Stomach smooth muscle (tissue), 2 donors: ENCODE results near the gene MRE11.

Source experiments
- H3K27ac ChIP-seq: one replicate; pipeline ENCODE4 v1.7.0; 2013; ENCODE audit warnings: mild to moderate bottlenecking, low read length, inconsistent platforms
- H3K27me3 ChIP-seq, 2 donors: one replicate each; pipeline ENCODE4 v1.7.0; 2013; ENCODE audit warnings: low read length in 2 of 2; ENCODE audit not compliant: insufficient read depth in 2 of 2, control insufficient read depth in 1 of 2
- H3K36me3 ChIP-seq, 2 donors: one replicate each; pipeline ENCODE4 v1.7.0; 2013; ENCODE audit warnings: low read length in 2 of 2; ENCODE audit not compliant: control insufficient read depth in 2 of 2, insufficient read depth in 2 of 2
- H3K4me1 ChIP-seq: one replicate; pipeline ENCODE4 v1.7.0; 2013; ENCODE audit warnings: low read length; ENCODE audit not compliant: control insufficient read depth, insufficient read depth
- H3K4me3 ChIP-seq, 2 donors: one replicate each; pipeline ENCODE4 v1.7.0; 2013; ENCODE audit warnings: low read length in 2 of 2
- H3K9ac ChIP-seq, 2 donors: one replicate each; pipeline ENCODE4 v1.7.0; 2013; ENCODE audit warnings: low read length in 2 of 2, mild to moderate bottlenecking in 1 of 2
- H3K9me3 ChIP-seq, 2 donors: one replicate each; pipeline ENCODE4 v1.7.0; 2013; ENCODE audit warnings: low read length in 2 of 2; ENCODE audit not compliant: control insufficient read depth in 2 of 2
- donor health status: healthy.
- donor health status: Pancreatic carcinoma.

The MRE11 gene

DNA sequence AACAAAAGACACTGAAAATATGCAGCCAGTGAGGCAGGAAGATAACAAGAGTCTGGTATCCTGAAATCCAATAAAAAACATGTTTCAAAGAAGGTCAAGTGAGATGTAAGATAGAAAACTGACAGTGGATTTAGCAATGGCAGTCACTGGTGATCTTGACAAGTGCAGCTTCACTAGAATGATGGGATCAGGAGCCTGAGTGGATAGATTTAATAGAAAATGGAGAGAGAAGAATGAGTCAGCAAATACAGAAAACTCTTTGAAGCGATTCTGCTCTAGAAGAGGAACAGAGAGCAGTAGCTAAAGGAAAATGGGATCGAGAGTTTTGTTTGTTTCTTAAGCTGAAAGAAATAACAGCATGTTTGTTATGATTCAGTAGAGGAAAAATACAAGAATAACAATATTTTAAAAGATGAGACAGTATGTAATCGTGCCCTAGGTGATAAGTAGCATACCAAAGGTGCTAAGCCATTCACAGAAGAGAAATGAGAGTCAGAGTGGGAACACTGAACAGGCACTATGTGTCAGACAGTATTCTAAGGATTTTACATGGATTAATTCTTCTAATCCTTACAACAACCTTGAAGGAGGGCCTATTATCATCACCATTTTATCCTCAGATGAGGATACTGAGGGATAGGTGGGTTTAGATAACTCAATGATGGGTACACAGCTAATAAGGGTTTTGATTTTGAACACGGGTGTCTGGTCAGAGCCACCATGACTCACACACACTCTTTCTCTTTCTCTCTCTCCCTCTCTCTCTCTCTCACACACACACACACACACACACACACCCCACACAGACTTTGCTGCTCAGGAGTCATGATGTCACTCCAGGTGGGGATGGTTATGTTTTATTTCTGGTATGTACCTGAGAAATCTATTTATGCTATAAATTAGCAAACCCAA is 36.3 kb downstream of the MRE11 start:
- H3K27me3 ChIP-seq, result no peaks in the 10 kb centered on the region
- no peaks in the 10 kb centered on the region for H3K4me1 ChIP-seq
- H3K4me3 ChIP-seq, result no peak overlapping the region
- peaks cover 8 to 15% of the 10 kb centered on the region in 2 donors for H3K36me3 ChIP-seq
- no peak overlapping the region for H3K27ac ChIP-seq
- H3K9me3 ChIP-seq, result no peaks in the 10 kb centered on the region
- H3K9ac ChIP-seq, result no peak overlapping the region

DNA sequence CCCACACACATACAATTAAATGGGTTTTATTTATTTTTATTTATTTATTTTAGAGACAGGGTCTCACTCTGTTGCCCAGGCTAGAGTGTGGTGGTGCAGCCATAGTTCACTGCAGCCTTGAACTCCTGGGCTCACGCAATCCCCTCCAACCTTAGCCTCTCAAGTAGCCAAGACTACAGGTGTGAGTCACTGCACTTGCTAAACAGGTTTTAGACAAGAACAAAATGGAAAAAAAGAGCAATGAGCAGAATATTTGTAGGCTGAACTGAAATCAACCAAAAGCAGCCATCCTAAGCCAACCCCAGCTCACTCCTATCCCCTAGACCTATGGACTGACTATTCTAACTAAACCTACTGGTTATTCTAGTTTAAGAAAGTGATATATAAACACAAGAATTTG is 37.8 kb downstream of the MRE11 start:
- no peak overlapping the region for H3K4me3 ChIP-seq

DNA sequence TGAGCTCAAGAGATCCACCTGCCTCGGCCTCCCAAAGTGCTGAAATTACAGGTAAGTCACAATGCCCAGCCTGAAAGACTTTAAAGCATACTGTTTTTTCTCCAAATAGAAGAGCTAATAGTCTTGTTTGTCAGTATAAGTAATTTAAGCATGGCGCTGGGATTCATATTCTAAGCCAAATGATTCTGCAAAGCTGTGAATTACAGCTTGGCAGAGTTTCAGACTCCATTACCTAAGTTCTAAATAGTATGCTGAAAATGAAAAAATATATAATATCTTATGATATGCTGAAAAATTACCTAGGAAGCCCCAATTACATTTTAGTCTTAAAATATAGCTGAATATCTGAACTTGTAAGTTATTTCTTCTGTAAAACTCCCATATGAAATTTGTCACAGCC is 39.3 kb downstream of the MRE11 start:
- Histone ChIP-seq H3K27ac (no peak overlapping the region), H3K4me1 (no peaks in the 10 kb centered on the region), H3K9me3 (no peaks in the 10 kb centered on the region), H3K4me3 (no peak overlapping the region), H3K36me3 (peaks cover 0 to 7% of the 10 kb centered on the region in 2 donors), H3K9ac (no peak overlapping the region), H3K27me3 (no peaks in the 10 kb centered on the region)

More for the DNA sequence above, 37.8 kb downstream of the MRE11 start:
- no peaks in the 10 kb centered on the region for H3K9me3 ChIP-seq
- peaks cover 4 to 12% of the 10 kb centered on the region in 2 donors for H3K36me3 ChIP-seq
- H3K4me1 ChIP-seq, result no peaks in the 10 kb centered on the region
- no peaks in the 10 kb centered on the region for H3K27me3 ChIP-seq
- no peak overlapping the region for H3K27ac ChIP-seq
- no peak overlapping the region for H3K9ac ChIP-seq

DNA sequence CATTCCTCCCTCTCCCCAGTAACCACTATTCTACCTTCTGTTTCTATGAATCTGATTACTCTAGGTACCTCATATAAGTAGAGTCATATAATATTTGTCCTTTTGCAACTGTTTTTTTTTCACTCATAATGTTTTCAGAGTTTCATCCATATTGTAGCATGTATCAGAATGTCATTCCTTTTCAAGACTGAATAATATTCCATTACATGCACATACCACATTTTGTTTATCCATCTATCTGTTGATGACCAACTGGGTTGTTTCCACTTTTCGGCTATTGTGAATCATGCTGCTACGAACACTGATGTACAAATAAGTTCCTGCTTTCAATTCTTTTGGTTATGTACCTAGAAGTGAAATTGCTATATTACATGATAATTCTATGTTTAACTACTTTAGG is 40.7 kb downstream of the MRE11 start:
- Histone ChIP-seq H3K27ac (no peak overlapping the region), H3K4me1 (no peaks in the 10 kb centered on the region), H3K36me3 (peaks cover 0 to 6% of the 10 kb centered on the region in 2 donors), H3K9me3 (no peaks in the 10 kb centered on the region), H3K9ac (no peak overlapping the region), H3K27me3 (no peaks in the 10 kb centered on the region), H3K4me3 (no peak overlapping the region)

- H3K27me3 ChIP-seq, result no peaks in the 10 kb centered on the region
- no peaks in the 10 kb centered on the region for H3K9me3 ChIP-seq
- peaks cover 1 to 2% of the 10 kb centered on the region in 2 donors for H3K36me3 ChIP-seq
- H3K4me3 ChIP-seq, result no peak overlapping the region
- H3K27ac ChIP-seq, result no peak overlapping the region
- no peak overlapping the region for H3K9ac ChIP-seq
- no peaks in the 10 kb centered on the region for H3K4me1 ChIP-seq
Observed at GRCh38 chr11:94450048-94450447, 43.6 kb downstream of the MRE11 start.

GRCh38 chr11:94449437-94449836 is 44.2 kb downstream of the MRE11 start:
- Histone ChIP-seq H3K9me3 (no peaks in the 10 kb centered on the region), H3K36me3 (peaks cover 2 to 4% of the 10 kb centered on the region in 2 donors), H3K4me1 (no peaks in the 10 kb centered on the region), H3K27me3 (no peaks in the 10 kb centered on the region), H3K27ac (no peak overlapping the region), H3K4me3 (no peak overlapping the region), H3K9ac (no peak overlapping the region)

DNA sequence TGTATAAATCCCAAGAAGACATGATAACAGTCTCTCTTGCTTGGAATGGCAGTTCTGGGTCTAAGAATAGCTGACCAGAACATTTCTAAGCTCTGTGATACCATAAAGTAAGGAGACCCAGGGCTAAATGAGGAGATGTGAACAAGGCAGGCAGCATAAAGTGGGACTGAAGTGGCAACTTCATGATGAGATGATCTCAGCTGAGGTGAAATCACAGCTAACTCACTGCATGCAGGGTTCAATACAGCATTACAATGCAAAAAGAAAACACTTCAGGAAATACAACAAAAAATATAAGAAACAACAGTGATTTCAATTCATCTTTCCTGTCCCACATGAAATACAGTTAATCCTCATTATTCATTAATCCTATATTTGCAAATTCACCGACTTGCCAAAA is 44.6 kb downstream of the MRE11 start:
- no peaks in the 10 kb centered on the region for H3K9me3 ChIP-seq
- H3K9ac ChIP-seq, result no peak overlapping the region
- no peaks in the 10 kb centered on the region for H3K27me3 ChIP-seq
- H3K4me1 ChIP-seq, result no peaks in the 10 kb centered on the region
- no peak overlapping the region for H3K4me3 ChIP-seq
- H3K36me3 ChIP-seq, result peaks cover 2 to 4% of the 10 kb centered on the region in 2 donors
- H3K27ac ChIP-seq, result no peak overlapping the region

GRCh38 chr11:94447149-94447548 is 46.5 kb downstream of the MRE11 start:
- Histone ChIP-seq H3K36me3 (peaks cover 2 to 4% of the 10 kb centered on the region in 2 donors), H3K9ac (no peak overlapping the region), H3K9me3 (no peaks in the 10 kb centered on the region), H3K4me3 (no peak overlapping the region), H3K4me1 (no peaks in the 10 kb centered on the region), H3K27ac (no peak overlapping the region), H3K27me3 (no peaks in the 10 kb centered on the region)

- Histone ChIP-seq H3K4me1 (no peaks in the 10 kb centered on the region), H3K27ac (no peak overlapping the region), H3K4me3 (no peak overlapping the region), H3K36me3 (peaks cover 4 to 6% of the 10 kb centered on the region in 2 donors), H3K9ac (no peak overlapping the region), H3K9me3 (no peaks in the 10 kb centered on the region), H3K27me3 (no peaks in the 10 kb centered on the region)
Observed at GRCh38 chr11:94445641-94446040, 48.0 kb downstream of the MRE11 start.

- no peak overlapping the region for H3K4me3 ChIP-seq
- H3K9me3 ChIP-seq, result no peaks in the 10 kb centered on the region
- no peak overlapping the region for H3K27ac ChIP-seq
- H3K4me1 ChIP-seq, result no peaks in the 10 kb centered on the region
- H3K27me3 ChIP-seq, result no peaks in the 10 kb centered on the region
- H3K36me3 ChIP-seq, result peaks cover 12 to 15% of the 10 kb centered on the region in 2 donors
- no peak overlapping the region for H3K9ac ChIP-seq
Observed at GRCh38 chr11:94433049-94433448, 60.6 kb downstream of the MRE11 start.

- H3K27ac ChIP-seq, result no peak overlapping the region
- no peaks in the 10 kb centered on the region for H3K4me1 ChIP-seq
- H3K27me3 ChIP-seq, result no peaks in the 10 kb centered on the region
- H3K9ac ChIP-seq, result no peak overlapping the region
- peaks cover 4 to 6% of the 10 kb centered on the region in 2 donors for H3K36me3 ChIP-seq
- H3K4me3 ChIP-seq, result no peak overlapping the region
- H3K9me3 ChIP-seq, result no peaks in the 10 kb centered on the region
Observed at GRCh38 chr11:94424662-94425061, 69.0 kb downstream of the MRE11 start.
